HG03565 (cell line): ENCODE measurements around the gene KCNMA1.

Source experiments
- ATAC-seq: cut with Tn5 transposase; IDR thresholded peaks from one replicate; pipeline ENCODE4 v1.9.1; 2021; ENCODE audit warnings: mild to moderate bottlenecking, moderate library complexity; ENCODE audit not compliant: unreplicated experiment

The KCNMA1 gene

GRCh38 chr10:77041636-77042258 lies 595.9 kb downstream of the KCNMA1 start:
- no peak for ATAC-seq

DNA sequence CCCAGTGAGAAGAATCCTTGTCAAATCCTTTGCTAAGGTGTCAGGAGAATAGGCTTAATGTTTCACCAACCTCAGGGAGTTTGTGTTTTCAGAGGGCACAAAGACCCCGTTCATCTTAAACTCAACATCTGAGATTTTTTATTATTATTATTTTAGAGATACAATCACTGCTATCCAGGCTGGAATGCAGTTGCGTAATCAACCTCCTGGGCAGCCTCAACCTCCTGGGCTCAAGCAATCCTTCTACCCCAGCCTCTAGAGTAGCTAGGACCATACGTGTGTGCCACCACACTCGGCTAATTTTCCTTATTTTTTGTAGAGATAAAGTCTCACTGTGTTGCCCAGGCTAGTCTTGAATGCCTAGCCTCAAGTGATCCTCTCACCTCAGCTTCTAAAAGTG lies 599.2 kb downstream of the KCNMA1 start:
- ATAC-seq = no peak

- no peak for ATAC-seq
These were observed 599.7 kb downstream of the KCNMA1 start for GRCh38 chr10:77037735-77038403.

- ATAC-seq = no peak
These were observed 600.4 kb downstream of the KCNMA1 start for GRCh38 chr10:77036993-77037734.

DNA sequence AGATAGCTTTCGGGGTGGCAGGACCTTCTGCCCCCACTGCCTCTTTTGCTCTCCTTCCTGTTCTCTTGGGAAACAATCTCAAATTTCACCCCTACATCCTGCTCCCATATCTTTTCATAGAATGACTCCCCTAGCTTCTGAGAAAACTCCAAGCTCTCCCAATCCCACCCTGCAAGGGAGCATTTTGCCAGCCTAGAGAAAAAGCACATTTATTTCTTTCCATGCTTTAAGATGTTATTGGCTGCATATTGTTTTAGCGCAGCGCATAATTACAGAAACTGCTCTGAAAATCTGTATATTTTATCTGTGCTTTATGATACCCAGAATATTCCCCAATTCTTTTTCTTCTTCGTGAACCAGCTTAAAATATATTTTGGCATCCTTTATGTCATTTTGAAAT lies 601.3 kb downstream of the KCNMA1 start:
- no peak for ATAC-seq

GRCh38 chr10:77034795-77035194 lies 602.8 kb downstream of the KCNMA1 start:
- ATAC-seq = no peak

DNA sequence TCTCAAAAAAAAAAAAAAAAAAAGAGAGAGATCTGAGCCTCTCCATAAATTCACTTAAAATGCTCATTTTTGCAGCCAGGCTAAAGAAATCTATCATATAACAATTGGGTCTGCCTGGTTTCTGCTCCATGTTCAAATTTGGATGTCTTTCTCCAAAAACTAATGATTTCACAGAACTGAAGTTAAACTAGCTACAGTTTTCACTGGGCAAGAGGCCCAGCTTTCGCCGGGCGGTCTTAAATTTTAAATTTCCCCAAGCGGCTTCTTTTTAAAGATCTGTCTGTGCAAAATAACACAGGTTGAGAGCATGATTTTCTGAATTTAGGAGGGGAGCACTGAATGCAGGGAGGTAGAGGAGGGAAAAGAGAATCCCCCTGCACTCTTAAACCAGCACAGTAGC lies 603.4 kb downstream of the KCNMA1 start:
- no peak for ATAC-seq

DNA sequence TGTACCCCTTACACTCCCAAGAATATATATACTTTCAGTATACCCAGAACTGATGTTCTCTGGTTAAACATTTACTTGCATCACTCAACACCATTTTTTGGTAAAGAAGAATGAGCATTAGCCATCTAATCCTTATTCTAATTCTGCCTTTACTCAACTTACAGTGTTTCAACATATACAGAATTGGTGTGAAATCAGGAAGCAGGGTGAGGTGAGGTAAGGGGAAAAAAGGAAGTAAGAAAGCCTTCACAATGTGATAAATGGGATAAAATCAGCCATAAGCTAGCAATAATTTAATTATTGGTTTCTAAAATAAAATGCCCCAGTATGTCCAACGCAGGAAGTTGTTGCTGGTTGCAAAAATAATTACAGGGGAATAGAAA lies 605.4 kb downstream of the KCNMA1 start:
- ATAC-seq = no peak

- no peak for ATAC-seq
These were observed 605.9 kb downstream of the KCNMA1 start for GRCh38 chr10:77031531-77032187.

DNA sequence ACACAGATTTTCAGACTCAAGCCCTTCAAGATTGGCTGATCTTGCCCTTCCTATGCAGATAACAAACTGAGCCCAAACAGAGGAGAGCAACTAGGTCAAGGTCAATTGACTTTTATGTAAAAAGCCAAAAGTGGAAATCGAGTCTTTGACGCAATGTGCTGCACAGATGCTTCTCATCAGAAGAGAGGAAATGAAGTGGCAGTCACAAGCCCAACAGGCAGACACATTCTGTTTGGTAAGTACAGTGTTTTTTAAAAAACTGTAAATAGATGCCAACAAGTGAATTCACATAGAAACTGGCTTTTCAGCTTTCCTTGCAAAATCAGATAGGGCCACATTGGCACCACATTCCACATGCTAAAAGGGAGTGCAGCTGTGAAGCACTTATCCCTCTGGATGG lies 606.6 kb downstream of the KCNMA1 start:
- no peak for ATAC-seq

DNA sequence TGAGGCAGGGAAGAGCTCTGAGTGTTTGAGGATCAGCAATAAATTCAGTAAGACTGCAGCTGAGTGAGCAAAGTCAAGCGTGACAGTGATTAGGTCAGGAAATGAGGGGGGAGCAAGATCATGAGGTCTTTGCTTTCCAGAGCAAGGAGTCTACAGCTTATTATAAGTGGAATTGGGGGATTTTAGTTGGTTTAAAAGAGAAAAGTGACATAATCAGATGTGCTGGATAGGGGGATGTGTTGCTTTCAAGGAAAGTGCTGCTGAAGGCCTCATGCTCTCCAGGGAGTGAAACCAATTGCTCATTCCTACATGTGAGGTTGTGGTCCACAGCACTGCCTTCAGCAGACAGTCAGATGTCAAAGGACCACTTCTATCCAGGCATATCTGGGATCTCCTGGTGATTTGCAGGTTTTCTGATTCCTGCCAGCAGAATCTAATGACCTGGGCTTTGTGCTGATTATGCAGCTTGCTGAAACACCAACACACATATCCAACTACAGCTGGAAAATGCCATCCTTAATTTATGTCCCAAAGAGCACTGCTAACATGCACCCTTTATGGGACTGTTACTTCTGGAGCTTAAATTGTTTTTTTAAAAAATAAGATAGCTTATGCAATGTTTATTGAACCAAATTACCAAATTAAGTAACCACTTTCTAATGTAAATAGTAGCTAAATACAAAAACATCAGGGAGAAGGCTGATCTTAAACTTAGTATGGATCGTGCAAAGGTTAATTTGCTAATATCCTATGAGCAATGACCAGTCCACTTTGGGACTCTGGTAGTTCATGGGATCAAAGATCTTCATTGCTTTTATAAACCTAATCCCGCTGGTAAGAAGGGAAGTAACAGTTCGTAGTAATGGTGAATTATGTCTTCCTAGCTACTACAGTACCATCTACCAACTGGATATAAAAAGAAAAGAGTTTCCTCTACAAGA lies 607.6 kb downstream of the KCNMA1 start:
- no peak for ATAC-seq

- no peak for ATAC-seq
These were observed 609.6 kb downstream of the KCNMA1 start for GRCh38 chr10:77028042-77028441.

- peak; percentile 79 for ATAC-seq
These were observed 610.0 kb downstream of the KCNMA1 start for GRCh38 chr10:77027576-77027975.

DNA sequence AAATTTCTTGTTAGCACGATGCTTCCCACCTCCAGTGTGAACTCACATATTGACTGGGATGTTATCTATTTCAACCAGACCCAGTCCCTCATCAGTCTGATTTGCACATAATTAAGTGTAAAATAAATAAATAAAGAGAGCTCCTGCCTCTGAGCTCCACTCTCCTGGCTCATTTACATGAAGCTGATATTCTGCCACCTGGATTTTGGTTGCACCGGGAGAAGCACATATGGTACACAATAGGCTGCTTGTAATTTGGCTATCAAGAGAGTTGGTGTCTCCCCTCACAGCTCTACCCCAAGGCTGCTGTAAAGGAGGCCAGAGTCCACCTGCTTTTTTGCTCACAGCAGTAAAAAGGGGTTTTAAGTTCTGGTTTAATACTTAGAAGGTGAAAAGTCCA lies 610.5 kb downstream of the KCNMA1 start:
- no peak for ATAC-seq

GRCh38 chr10:77026148-77026547 lies 611.5 kb downstream of the KCNMA1 start:
- no peak for ATAC-seq

DNA sequence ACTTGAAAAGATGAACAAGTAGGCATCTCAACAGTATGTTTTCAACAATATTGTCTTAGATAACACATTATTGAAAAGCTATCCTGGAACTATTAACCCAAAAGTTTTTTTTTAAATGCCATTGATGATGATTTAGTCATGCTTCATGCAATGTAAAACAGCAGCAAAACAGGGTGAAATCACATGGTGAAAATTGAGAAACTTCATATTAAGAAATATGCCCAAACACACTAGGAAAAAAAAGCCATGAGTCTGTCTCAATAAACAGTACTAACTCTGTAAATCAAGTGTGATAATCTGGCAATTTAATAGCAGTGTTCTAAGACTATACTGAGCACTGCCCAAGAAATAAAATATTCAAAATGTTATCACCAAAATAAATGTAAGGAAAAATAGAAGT lies 613.1 kb downstream of the KCNMA1 start:
- ATAC-seq = no peak

DNA sequence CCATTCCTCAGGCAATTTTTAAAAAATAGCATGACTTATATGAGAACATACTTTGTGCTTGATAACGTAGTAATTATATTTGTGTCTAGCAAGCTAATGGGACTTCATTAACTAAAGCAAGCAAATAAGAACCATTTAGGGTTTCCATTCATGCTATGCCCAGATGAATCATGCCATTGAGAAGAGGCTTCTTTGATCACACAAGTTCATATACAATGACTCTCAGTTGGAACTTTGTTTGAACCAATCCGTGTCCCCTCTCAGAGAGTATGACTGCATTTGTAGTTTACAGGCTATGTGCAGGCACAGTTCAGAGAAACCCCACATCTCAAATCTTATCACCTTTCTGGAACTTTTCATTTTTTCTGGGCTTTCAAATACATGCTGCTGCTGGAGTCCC lies 614.2 kb downstream of the KCNMA1 start:
- no peak for ATAC-seq

- no peak for ATAC-seq
These were observed 614.9 kb downstream of the KCNMA1 start for GRCh38 chr10:77022671-77023070.

GRCh38 chr10:77021966-77022490 lies 615.6 kb downstream of the KCNMA1 start:
- no peak for ATAC-seq

DNA sequence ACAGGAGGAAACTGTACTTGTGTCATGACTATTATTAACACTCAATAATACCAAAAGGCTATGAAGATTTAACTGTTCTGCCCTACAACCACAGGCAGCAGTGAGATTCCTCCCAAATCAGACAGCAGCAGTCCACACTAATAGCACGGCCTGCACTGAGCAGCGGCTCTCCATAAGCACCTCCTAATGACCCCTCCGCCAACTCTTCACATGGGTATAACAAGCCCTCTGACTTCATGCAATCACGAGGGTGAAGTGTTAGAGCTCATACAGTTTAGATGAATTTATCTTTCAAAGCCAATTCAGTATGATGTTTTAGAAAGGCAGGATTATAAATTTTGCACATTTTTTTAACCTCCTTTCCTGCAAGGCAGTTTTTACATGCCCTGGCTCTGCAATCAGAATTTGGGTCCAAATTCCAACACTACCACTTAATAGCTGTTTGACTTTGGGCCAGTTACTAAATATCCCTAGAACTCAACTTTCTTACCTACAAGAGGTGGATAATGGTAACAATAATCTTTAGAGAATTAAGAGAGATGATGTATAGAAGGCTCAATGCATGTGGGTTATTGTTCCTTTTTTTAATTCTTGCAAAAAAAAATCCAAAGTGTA lies 617.1 kb downstream of the KCNMA1 start:
- no peak for ATAC-seq
